Raji (cell line): ENCODE results near the gene IRF3.
A peak's percentile ranks its signal among the peaks of the same experiment; 100 is the strongest.

Experiments
- POLR2A ChIP-seq: IDR thresholded peaks from 2 replicates; pipeline ENCODE4 v1.6.1; 2011; ENCODE audit warnings: low read depth, low read length, control low read depth; ENCODE audit not compliant: insufficient read depth

The IRF3 gene

GRCh38 chr19:49665351-49666119 is at the start of gene IRF3, which contains the start of gene BCL2L12:
Gene IRF3 (minus strand): TSS chr19:49665857. CDS start chr19:49664838, 1,019 bp downstream.
Gene BCL2L12 (plus strand): TSS chr19:49665933. CDS start chr19:49666693, 760 bp downstream.
- TF ChIP-seq POLR2A: peak; percentile 66

GRCh38 chr19:49713236-49713845 is 47.7 kb upstream of the IRF3 start:
- TF ChIP-seq POLR2A: no peak

- no peak for TF ChIP-seq POLR2A
Measured at GRCh38 chr19:49712397-49712859, 46.8 kb upstream of the IRF3 start.

- TF ChIP-seq POLR2A: no peak
Measured at GRCh38 chr19:49710372-49710951, 44.8 kb upstream of the IRF3 start.

GRCh38 chr19:49705919-49706318 is 40.3 kb upstream of the IRF3 start:
- TF ChIP-seq POLR2A: no peak

GRCh38 chr19:49704888-49705642 is 39.4 kb upstream of the IRF3 start:
- TF ChIP-seq POLR2A: no peak

- TF ChIP-seq POLR2A: no peak
Measured at GRCh38 chr19:49701271-49701786, 35.7 kb upstream of the IRF3 start.

GRCh38 chr19:49700563-49700962 is 34.9 kb upstream of the IRF3 start:
- TF ChIP-seq POLR2A: no peak

- TF ChIP-seq POLR2A: no peak
Measured at GRCh38 chr19:49699364-49699763, 33.7 kb upstream of the IRF3 start.

- no peak for TF ChIP-seq POLR2A
Measured at GRCh38 chr19:49696865-49697264, 31.2 kb upstream of the IRF3 start.

GRCh38 chr19:49696115-49696514 is 30.5 kb upstream of the IRF3 start:
- TF ChIP-seq POLR2A: no peak

GRCh38 chr19:49692147-49692506 is 26.5 kb upstream of the IRF3 start:
- TF ChIP-seq POLR2A: no peak

- no peak for TF ChIP-seq POLR2A
Measured at GRCh38 chr19:49691243-49692146, 25.8 kb upstream of the IRF3 start.

- no peak for TF ChIP-seq POLR2A
Measured at GRCh38 chr19:49690656-49691242, 25.1 kb upstream of the IRF3 start, which contains the start of gene CPT1C. Gene CPT1C (plus strand): TSS chr19:49691116. CDS start chr19:49692253, 1,137 bp downstream.

GRCh38 chr19:49690079-49690655 is 24.5 kb upstream of the IRF3 start:
- TF ChIP-seq POLR2A: no peak
